ENCODE data around the gene SH2D3C. TPM values are rescaled to one million over a fixed set of nuclear protein-coding genes. Genes with fewer than 3 reads are reported as not detected.

SH2D3C gene
- polyA plus RNA-seq, 2 of the 4 experiments (the other 2 are of a cell fraction) = 0.06 TPM

DNA sequence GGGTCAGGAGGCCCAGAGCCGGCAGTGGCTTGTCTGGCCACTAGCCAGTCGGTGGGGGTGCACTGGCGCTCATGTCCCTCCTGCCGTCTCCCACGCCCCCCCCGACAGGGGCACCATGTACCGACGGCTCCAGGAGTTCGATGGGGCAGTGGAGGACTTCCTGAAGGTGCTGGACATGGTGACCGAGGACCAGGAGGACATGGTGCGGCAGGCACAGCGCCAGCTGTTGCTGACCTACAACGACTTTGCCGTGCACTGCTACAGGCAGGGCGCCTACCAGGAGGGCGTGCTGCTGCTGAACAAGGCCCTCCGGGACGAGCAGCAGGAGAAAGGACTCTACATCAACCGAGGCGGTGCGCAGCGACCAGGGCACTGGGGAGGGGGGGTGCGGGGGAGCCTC is 54.5 kb downstream of the SH2D3C start:
- no peak for DNase-seq (ENCODE audit: low read depth in 1 of 2, low spot score in 1 of 2)
- no peak overlapping the region for H3K4me2 ChIP-seq
- no peak overlapping the region for H3K27ac ChIP-seq
- H3K4me3 ChIP-seq = no peak overlapping the region
- ATAC-seq = no peak
- ChIA-PET POLR2A (no interaction called here), CTCF (interaction anchor here (0.6 to 15.7 kb wide), 10 partner anchors 10 to 257 kb away, joined by 3 to 243 read pairs (median 4); partner anchors contain the start of genes CDK9 and TOR2A)
- 70% methylated on average over 13 of the region's 23 CpGs for WGBS (ENCODE audit: missing lambda C conversion rate)
- peaks cover 25% of the 10 kb centered on the region for H3K4me1 ChIP-seq
- no peak for FAIRE-seq
- TF ChIP-seq HEYL (CRISPR knock-in tag; IDR thresholded peaks at IDR 0.05) (no peak), ZC3H11A (IDR thresholded peaks at IDR 0.05) (no peak), JUN (IDR thresholded peaks at IDR 0.05) (no peak), RNF2 (IDR thresholded peaks at IDR 0.05; ENCODE audit: borderline replicate concordance, low read depth) (no peak)
- no peaks in the 10 kb centered on the region for H3K9me3 ChIP-seq

DNA sequence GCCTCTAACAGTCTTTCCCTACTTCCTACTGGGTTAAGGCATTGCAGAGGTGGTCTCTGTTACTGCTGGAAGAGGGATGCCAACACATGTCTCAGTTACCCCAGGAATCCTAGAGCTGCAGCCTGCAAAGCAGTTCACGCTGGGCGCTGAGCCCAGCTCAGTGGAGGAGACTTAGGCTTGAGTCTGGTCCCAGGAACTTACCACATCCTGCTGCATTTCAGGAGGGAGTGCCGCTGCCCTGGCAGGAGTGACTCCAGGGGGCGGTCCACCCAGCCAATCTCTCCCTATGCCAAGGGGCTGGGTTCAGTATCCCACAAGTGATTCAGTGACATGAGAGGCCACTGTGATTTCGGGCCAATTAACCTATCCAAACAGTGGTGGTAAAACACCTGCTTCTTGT is 55.0 kb downstream of the SH2D3C start:
- ChIA-PET CTCF (interaction anchor here (0.6 to 15.7 kb wide), 6 partner anchors 11 to 159 kb away, joined by 3 to 243 read pairs (median 4); partner anchors contain the start of gene TOR2A), POLR2A (no interaction called here)
- DNase-seq (ENCODE audit: low read depth in 1 of 2, low spot score in 1 of 2) (no peak), ATAC-seq (no peak), FAIRE-seq (no peak)
- Histone ChIP-seq H3K4me2 (no peak overlapping the region), H3K27ac (no peak overlapping the region), H3K4me1 (peaks cover 25% of the 10 kb centered on the region), H3K4me3 (no peak overlapping the region), H3K9me3 (no peaks in the 10 kb centered on the region)
- TF ChIP-seq HDAC2 (IDR thresholded peaks at IDR 0.05) (no peak), CHD4 (IDR thresholded peaks at IDR 0.05; ENCODE audit: borderline replicate concordance) (no peak), ZFP36 (IDR thresholded peaks at IDR 0.05; ENCODE audit: borderline replicate concordance, partially characterized antibody) (no peak), TFCP2L1 (CRISPR knock-in tag; IDR thresholded peaks at IDR 0.05) (no peak), KDM5A (IDR thresholded peaks at IDR 0.05) (no peak), RCOR1 (IDR thresholded peaks at IDR 0.05; ENCODE audit: low read depth, low read length) (no peak), RNF2 (IDR thresholded peaks at IDR 0.05; ENCODE audit: borderline replicate concordance, low read depth) (no peak), CBX2 (IDR thresholded peaks at IDR 0.05; ENCODE audit: borderline replicate concordance, low read depth) (no peak)
- WGBS (ENCODE audit: missing lambda C conversion rate) = 88% methylated on average over 5 of the region's 5 CpGs

DNA sequence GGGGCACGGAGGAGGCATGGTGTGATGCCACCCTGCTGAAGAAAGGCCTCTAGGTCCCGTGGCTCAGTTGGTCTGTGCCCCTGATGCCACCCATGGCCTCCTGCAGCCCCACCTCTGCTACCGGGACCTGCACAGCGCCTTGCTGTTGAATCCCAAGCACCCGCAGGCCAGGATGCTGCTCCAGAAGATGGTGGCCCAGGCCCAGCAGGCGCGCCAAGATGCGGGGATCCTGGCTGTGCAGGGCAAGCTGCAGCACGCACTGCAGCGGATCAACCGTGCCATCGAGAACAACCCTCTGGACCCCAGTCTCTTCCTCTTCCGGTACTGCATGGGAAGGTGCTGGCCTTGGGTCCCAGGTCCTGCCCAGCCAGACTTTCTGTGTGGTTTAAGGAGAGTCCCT is 55.5 kb downstream of the SH2D3C start:
- Histone ChIP-seq H3K27ac (no peak overlapping the region), H3K4me2 (no peak overlapping the region), H3K4me1 (peaks cover 25% of the 10 kb centered on the region), H3K9me3 (no peaks in the 10 kb centered on the region), H3K4me3 (no peak overlapping the region)
- DNase-seq (ENCODE audit: low read depth in 1 of 2, low spot score in 1 of 2) (no peak), FAIRE-seq (no peak), ATAC-seq (no peak)
- 93% methylated on average over 10 of the region's 13 CpGs for WGBS (ENCODE audit: missing lambda C conversion rate)
- CTCF ChIA-PET = interaction anchor here (0.6 to 15.7 kb wide), 6 partner anchors 11 to 219 kb away, joined by 3 to 243 read pairs (median 4); partner anchors contain the start of gene TOR2A
- POLR2A ChIA-PET = no interaction called here
- TF ChIP-seq, protein P1, sequence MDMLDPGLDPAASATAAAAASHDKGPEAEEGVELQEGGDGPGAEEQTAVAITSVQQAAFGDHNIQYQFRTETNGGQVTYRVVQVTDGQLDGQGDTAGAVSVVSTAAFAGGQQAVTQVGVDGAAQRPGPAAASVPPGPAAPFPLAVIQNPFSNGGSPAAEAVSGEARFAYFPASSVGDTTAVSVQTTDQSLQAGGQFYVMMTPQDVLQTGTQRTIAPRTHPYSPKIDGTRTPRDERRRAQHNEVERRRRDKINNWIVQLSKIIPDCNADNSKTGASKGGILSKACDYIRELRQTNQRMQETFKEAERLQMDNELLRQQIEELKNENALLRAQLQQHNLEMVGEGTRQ (IDR thresholded peaks at IDR 0.05) = no peak
- TF ChIP-seq KDM5A (IDR thresholded peaks at IDR 0.05) = no peak
- TF ChIP-seq TP53 (CRISPR knock-in tag; IDR thresholded peaks at IDR 0.05) = no peak
- TF ChIP-seq, protein P2, sequence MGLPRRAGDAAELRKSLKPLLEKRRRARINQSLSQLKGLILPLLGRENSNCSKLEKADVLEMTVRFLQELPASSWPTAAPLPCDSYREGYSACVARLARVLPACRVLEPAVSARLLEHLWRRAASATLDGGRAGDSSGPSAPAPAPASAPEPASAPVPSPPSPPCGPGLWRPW (IDR thresholded peaks at IDR 0.05) = no peak
- no peak for TF ChIP-seq BHLHE40 (IDR thresholded peaks at IDR 0.05; ENCODE audit: low read depth, low read length)
- TF ChIP-seq, protein P3, sequence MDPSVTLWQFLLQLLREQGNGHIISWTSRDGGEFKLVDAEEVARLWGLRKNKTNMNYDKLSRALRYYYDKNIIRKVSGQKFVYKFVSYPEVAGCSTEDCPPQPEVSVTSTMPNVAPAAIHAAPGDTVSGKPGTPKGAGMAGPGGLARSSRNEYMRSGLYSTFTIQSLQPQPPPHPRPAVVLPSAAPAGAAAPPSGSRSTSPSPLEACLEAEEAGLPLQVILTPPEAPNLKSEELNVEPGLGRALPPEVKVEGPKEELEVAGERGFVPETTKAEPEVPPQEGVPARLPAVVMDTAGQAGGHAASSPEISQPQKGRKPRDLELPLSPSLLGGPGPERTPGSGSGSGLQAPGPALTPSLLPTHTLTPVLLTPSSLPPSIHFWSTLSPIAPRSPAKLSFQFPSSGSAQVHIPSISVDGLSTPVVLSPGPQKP (IDR thresholded peaks at IDR 0.05; ENCODE audit: low read depth, low read length) = no peak
- no peak for TF ChIP-seq CHD4 (IDR thresholded peaks at IDR 0.05; ENCODE audit: borderline replicate concordance)
- TF ChIP-seq, protein P4, sequence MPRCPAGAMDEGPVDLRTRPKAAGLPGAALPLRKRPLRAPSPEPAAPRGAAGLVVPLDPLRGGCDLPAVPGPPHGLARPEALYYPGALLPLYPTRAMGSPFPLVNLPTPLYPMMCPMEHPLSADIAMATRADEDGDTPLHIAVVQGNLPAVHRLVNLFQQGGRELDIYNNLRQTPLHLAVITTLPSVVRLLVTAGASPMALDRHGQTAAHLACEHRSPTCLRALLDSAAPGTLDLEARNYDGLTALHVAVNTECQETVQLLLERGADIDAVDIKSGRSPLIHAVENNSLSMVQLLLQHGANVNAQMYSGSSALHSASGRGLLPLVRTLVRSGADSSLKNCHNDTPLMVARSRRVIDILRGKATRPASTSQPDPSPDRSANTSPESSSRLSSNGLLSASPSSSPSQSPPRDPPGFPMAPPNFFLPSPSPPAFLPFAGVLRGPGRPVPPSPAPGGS (IDR thresholded peaks at IDR 0.05) = no peak
- no peak for TF ChIP-seq NPAS2 (CRISPR knock-in tag; IDR thresholded peaks at IDR 0.05; ENCODE audit: borderline replicate concordance)
- TF ChIP-seq NFE2L2 (conservative IDR thresholded peaks at IDR 0.05; ENCODE audit: low read length) = no peak
- TF ChIP-seq, protein P5, sequence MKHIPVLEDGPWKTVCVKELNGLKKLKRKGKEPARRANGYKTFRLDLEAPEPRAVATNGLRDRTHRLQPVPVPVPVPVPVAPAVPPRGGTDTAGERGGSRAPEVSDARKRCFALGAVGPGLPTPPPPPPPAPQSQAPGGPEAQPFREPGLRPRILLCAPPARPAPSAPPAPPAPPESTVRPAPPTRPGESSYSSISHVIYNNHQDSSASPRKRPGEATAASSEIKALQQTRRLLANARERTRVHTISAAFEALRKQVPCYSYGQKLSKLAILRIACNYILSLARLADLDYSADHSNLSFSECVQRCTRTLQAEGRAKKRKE (CRISPR knock-in tag; IDR thresholded peaks at IDR 0.05; ENCODE audit: low read depth) = no peak
- no peak for TF ChIP-seq POLR2A (IDR thresholded peaks at IDR 0.05; ENCODE audit: low read length)
- TF ChIP-seq CBX8 (IDR thresholded peaks at IDR 0.05) = no peak
- TF ChIP-seq EHF (CRISPR knock-in tag; IDR thresholded peaks at IDR 0.05) = no peak
- TF ChIP-seq EHMT2 (IDR thresholded peaks at IDR 0.05; ENCODE audit: low read depth) = no peak

All from A549 (cell line).